ENCODE measurements around the gene ADAMTSL3.

DNA sequence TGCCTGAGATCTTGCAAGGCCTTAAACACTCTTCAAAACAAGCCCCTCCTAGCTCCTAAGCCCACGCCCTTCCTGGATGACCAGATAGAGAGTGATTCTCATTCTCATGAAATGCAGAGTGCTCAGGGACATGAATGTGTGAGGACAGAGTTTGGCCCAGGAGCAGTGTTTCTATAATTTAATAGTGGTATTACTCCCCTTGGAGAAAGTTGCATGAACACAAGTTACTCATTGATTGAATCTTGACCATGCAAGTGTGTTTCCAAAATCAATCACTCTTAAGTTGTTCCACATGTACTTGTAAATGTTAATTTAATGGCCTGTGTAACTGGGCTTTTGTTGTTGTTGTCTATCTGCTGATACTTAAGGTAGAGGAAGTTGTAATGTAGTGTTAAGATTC, 181.6 kb downstream of the ADAMTSL3 start:
- no peak for TF ChIP-seq ZNF274 (IDR thresholded peaks at IDR 0.05; ENCODE audit: low read depth, low read length)
- TF ChIP-seq YY1 (IDR thresholded peaks at IDR 0.05; ENCODE audit: insufficient read depth, insufficient read length) = no peak
